ENCODE results near the gene CDKN1B.

GRCh38 chr12:12770262-12770661 lies 53.1 kb downstream of the CDKN1B start:
- TF ChIP-seq YY1 (IDR thresholded peaks at IDR 0.05; ENCODE audit: insufficient read depth, insufficient read length) (no peak), ZNF274 (IDR thresholded peaks at IDR 0.05; ENCODE audit: low read depth, low read length) (no peak), SUZ12 (IDR thresholded peaks at IDR 0.05; ENCODE audit: extremely low read depth, insufficient read depth, insufficient read length) (no peak)

Data from NT2/D1 (cell line).